HCT116 (cell line): Measurements from ENCODE around the gene CRYGC.

Experiments
- EGR1 ChIP-seq: IDR thresholded peaks from 2 replicates; pipeline ENCODE4 v1.6.1; 2012; ENCODE audit warnings: low read depth
- EZH2 ChIP-seq: fragments of 200-600 bp; sonication (generic); IDR thresholded peaks from 2 replicates; pipeline ENCODE4 v1.6.1; 2017; ENCODE audit warnings: antibody characterized with exemption, mixed run types
- EZH2phosphoT487 ChIP-seq: fragments of 200-600 bp; IDR thresholded peaks from 2 replicates; pipeline ENCODE4 v1.6.1; 2018; ENCODE audit warnings: antibody characterized with exemption, borderline replicate concordance
- FOSL1 ChIP-seq: IDR thresholded peaks from 2 replicates; pipeline ENCODE4 v1.6.1; 2012; ENCODE audit warnings: low read depth
- JUND ChIP-seq: IDR thresholded peaks from 2 replicates; pipeline ENCODE4 v1.6.1; 2012
- POLR2A ChIP-seq: IDR thresholded peaks from 2 replicates; pipeline ENCODE4 v1.7.0; 2011; ENCODE audit warnings: borderline replicate concordance; ENCODE audit not compliant: insufficient read depth, insufficient read length; ENCODE audit errors: extremely low read depth
- POLR2AphosphoS5 ChIP-seq: IDR thresholded peaks from 2 replicates; pipeline ENCODE4 v1.6.1; 2011; ENCODE audit warnings: mild to moderate bottlenecking, low read depth, low read length, moderate library complexity
- RAD21 ChIP-seq: IDR thresholded peaks from 2 replicates; pipeline ENCODE4 v1.6.1; 2012; ENCODE audit warnings: low read depth, mild to moderate bottlenecking
- SIN3A ChIP-seq: IDR thresholded peaks from 2 replicates; pipeline ENCODE4 v1.6.1; 2012; ENCODE audit warnings: low read depth
- TCF7L2 ChIP-seq: IDR thresholded peaks from 2 replicates; pipeline ENCODE4 v1.7.0; 2011; ENCODE audit warnings: borderline replicate concordance, inconsistent platforms; ENCODE audit not compliant: insufficient read depth, insufficient read length; ENCODE audit errors: extremely low read depth
- ZNF274 ChIP-seq: fragments of 200-500 bp; sonication (Bioruptor generic); IDR thresholded peaks from 2 replicates; pipeline ENCODE4 v1.6.1; 2014; ENCODE audit warnings: mild to moderate bottlenecking, low read depth, low read length, inconsistent platforms
- TF ChIP-seq, protein P1 (sequence below): IDR thresholded peaks from 2 replicates; pipeline ENCODE4 v1.6.1; 2012
- TF ChIP-seq, protein P2 (sequence below), 3 experiments: fragments of 200-600 bp in 1 of 3; sonication (generic) in 1 of 3; IDR thresholded peaks in 2 of 3; conservative IDR thresholded peaks in 1 of 3; 2 replicates each; pipeline ENCODE4 v1.5.1; 2012 to 2017; ENCODE audit warnings: low read depth in 2 of 3, low read length in 2 of 3, antibody characterized with exemption in 1 of 3, borderline replicate concordance in 1 of 3, control low read depth in 1 of 3, mild to moderate bottlenecking in 1 of 3, mixed read lengths in 1 of 3, mixed run types in 1 of 3, moderate library complexity in 1 of 3; ENCODE audit not compliant: insufficient read depth in 1 of 3

DNA sequence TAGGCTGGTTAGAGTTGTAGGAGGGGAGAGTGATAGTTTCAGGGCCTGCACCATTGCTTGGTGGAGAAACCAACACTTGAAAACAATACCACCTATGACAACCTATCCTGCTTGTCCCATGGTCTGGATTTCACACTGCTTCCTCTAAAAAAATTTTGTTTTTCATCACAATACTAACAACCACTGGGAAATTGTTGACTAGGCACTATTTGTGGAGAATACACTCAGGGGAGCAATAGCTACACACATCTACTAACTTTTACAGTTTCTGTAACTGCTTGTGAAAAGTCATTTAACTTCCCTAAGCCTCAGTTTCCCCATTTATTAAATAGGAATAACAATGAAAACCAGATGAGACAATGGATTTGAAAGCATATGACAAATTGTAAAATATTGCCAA lies 20.5 kb upstream of the CRYGC start:
- TF ChIP-seq EGR1 (no peak), RAD21 (no peak), JUND (no peak), EZH2 (no peak), POLR2A (no peak), EZH2phosphoT487 (no peak), FOSL1 (no peak), ZNF274 (no peak), POLR2AphosphoS5 (no peak), TCF7L2 (no peak), SIN3A (no peak)
- TF ChIP-seq, protein P1, sequence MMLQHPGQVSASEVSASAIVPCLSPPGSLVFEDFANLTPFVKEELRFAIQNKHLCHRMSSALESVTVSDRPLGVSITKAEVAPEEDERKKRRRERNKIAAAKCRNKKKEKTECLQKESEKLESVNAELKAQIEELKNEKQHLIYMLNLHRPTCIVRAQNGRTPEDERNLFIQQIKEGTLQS = no peak
- TF ChIP-seq, protein P2, sequence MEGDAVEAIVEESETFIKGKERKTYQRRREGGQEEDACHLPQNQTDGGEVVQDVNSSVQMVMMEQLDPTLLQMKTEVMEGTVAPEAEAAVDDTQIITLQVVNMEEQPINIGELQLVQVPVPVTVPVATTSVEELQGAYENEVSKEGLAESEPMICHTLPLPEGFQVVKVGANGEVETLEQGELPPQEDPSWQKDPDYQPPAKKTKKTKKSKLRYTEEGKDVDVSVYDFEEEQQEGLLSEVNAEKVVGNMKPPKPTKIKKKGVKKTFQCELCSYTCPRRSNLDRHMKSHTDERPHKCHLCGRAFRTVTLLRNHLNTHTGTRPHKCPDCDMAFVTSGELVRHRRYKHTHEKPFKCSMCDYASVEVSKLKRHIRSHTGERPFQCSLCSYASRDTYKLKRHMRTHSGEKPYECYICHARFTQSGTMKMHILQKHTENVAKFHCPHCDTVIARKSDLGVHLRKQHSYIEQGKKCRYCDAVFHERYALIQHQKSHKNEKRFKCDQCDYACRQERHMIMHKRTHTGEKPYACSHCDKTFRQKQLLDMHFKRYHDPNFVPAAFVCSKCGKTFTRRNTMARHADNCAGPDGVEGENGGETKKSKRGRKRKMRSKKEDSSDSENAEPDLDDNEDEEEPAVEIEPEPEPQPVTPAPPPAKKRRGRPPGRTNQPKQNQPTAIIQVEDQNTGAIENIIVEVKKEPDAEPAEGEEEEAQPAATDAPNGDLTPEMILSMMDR (IDR thresholded peaks at IDR 0.05 in 2 of 3, conservative IDR thresholded peaks at IDR 0.05 in 1 of 3; ENCODE audit: borderline replicate concordance in 1 of 3, insufficient read depth in 1 of 3, low read depth in 2 of 3, low read length in 2 of 3) = no peak
